CD4-positive, alpha-beta T cell treated with Interleukin-6 at 100 ng/mL for 8 hours (primary cell): Measurements from ENCODE around the gene ZNF407.

ENCODE experiments used
- DNase-seq: peaks from one replicate; pipeline ENCODE4 v3.0.0-alpha.2; 2020; ENCODE audit warnings: mixed read lengths, low spot score

ZNF407 gene

GRCh38 chr18:74626049-74626874, 28.6 kb downstream of the ZNF407 start:
- DNase-seq: no peak

- no peak for DNase-seq
Measured at GRCh38 chr18:74630804-74631203, 33.1 kb downstream of the ZNF407 start.

GRCh38 chr18:74631212-74631611, 33.5 kb downstream of the ZNF407 start:
- DNase-seq: no peak

GRCh38 chr18:74631623-74632350, 34.1 kb downstream of the ZNF407 start:
- peak; percentile 56 for DNase-seq

- no peak for DNase-seq
Measured at GRCh38 chr18:74632351-74632679, 34.6 kb downstream of the ZNF407 start.

- DNase-seq: no peak
Measured at GRCh38 chr18:74632856-74633255, 35.2 kb downstream of the ZNF407 start.

- no peak for DNase-seq
Measured at GRCh38 chr18:74633652-74634352, 36.1 kb downstream of the ZNF407 start.

GRCh38 chr18:74635224-74635975, 37.7 kb downstream of the ZNF407 start:
- DNase-seq: no peak

- no peak for DNase-seq
Measured at GRCh38 chr18:74637070-74637469, 39.4 kb downstream of the ZNF407 start.

GRCh38 chr18:74638210-74638609, 40.5 kb downstream of the ZNF407 start:
- DNase-seq: no peak

GRCh38 chr18:74644713-74645112, 47.0 kb downstream of the ZNF407 start:
- no peak for DNase-seq

GRCh38 chr18:74645679-74646078, 48.0 kb downstream of the ZNF407 start:
- no peak for DNase-seq

- no peak for DNase-seq
Measured at GRCh38 chr18:74651327-74652128, 53.9 kb downstream of the ZNF407 start.

GRCh38 chr18:74652392-74652988, 54.8 kb downstream of the ZNF407 start:
- DNase-seq: peak; percentile 29

GRCh38 chr18:74654638-74655037, 57.0 kb downstream of the ZNF407 start:
- no peak for DNase-seq

GRCh38 chr18:74661008-74661407, 63.3 kb downstream of the ZNF407 start:
- DNase-seq: no peak

- no peak for DNase-seq
Measured at GRCh38 chr18:74661691-74662090, 64.0 kb downstream of the ZNF407 start.

- no peak for DNase-seq
Measured at GRCh38 chr18:74662622-74663021, 65.0 kb downstream of the ZNF407 start.

- DNase-seq: no peak
Measured at GRCh38 chr18:74665346-74665745, 67.7 kb downstream of the ZNF407 start.

- DNase-seq: no peak
Measured at GRCh38 chr18:74665905-74666304, 68.2 kb downstream of the ZNF407 start.
